ENCODE measurements around the gene ZNF554. TPM values are rescaled to one million over a fixed set of nuclear protein-coding genes. Genes with fewer than 3 reads are reported as not detected.

ZNF554 gene
- polyA plus RNA-seq, 2 of the 4 experiments (the other 2 are of a cell fraction) = 0.54 to 0.65 TPM

DNA sequence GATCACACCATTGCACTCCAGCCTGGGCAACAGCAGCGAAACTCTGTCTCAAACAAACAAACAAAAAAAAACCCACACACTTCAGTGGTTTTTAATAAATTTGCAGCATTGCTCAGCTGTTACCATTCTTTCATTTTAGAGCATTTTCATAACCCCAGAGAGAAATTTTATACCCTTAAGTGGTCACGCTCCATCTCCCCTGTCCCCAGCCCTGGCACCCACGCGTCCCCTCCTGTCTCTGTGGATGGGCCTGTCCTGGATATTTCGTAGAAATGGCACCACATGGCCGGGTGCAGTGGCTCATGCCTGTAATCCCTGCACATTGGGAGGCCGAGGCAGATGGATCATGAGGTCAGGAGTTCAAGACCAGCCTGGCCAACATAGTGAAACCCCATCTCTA lies 26.5 kb upstream of the ZNF554 start (continued):
- TF ChIP-seq, protein P1, sequence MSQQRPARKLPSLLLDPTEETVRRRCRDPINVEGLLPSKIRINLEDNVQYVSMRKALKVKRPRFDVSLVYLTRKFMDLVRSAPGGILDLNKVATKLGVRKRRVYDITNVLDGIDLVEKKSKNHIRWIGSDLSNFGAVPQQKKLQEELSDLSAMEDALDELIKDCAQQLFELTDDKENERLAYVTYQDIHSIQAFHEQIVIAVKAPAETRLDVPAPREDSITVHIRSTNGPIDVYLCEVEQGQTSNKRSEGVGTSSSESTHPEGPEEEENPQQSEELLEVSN (IDR thresholded peaks at IDR 0.05; ENCODE audit: borderline replicate concordance, low read depth) = no peak

GRCh38 chr19:2793577-2793976 lies 26.1 kb upstream of the ZNF554 start:
- POLR2A ChIA-PET = no interaction called here
- DNase-seq (ENCODE audit: low read depth in 1 of 2, low spot score in 1 of 2) (no peak), FAIRE-seq (no peak), ATAC-seq (no peak)
- H3K4me3 ChIP-seq = no peak overlapping the region
- CTCF ChIA-PET = no interaction called here
- 95% methylated on average over 12 of the region's 12 CpGs for WGBS (ENCODE audit: missing lambda C conversion rate)
- H3K9me3 ChIP-seq = no peaks in the 10 kb centered on the region
- H3K4me2 ChIP-seq = no peak overlapping the region
- no peaks in the 10 kb centered on the region for H3K4me1 ChIP-seq
- H3K27ac ChIP-seq = no peak overlapping the region
- TF ChIP-seq RNF2 (IDR thresholded peaks at IDR 0.05; ENCODE audit: borderline replicate concordance, low read depth) (no peak), SMC3 (IDR thresholded peaks at IDR 0.05) (no peak), RCOR1 (IDR thresholded peaks at IDR 0.05; ENCODE audit: low read depth, low read length) (no peak), BHLHE40 (IDR thresholded peaks at IDR 0.05; ENCODE audit: low read depth, low read length) (no peak), KDM1A (IDR thresholded peaks at IDR 0.05; ENCODE audit: low read depth) (no peak), EHF (CRISPR knock-in tag; IDR thresholded peaks at IDR 0.05) (no peak), REST (IDR thresholded peaks at IDR 0.05) (no peak), MAZ (IDR thresholded peaks at IDR 0.05; ENCODE audit: borderline replicate concordance, low read depth, low read length) (no peak), RAD21 (conservative IDR thresholded peaks at IDR 0.05 in 1 of 2, IDR thresholded peaks at IDR 0.05 in 1 of 2) (no peak), FOSB (CRISPR knock-in tag; IDR thresholded peaks at IDR 0.05) (no peak)
- TF ChIP-seq, protein P2, sequence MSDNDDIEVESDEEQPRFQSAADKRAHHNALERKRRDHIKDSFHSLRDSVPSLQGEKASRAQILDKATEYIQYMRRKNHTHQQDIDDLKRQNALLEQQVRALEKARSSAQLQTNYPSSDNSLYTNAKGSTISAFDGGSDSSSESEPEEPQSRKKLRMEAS (IDR thresholded peaks at IDR 0.05) = no peak
- TF ChIP-seq, protein P1 (IDR thresholded peaks at IDR 0.05; ENCODE audit: borderline replicate concordance, low read depth) = no peak

DNA sequence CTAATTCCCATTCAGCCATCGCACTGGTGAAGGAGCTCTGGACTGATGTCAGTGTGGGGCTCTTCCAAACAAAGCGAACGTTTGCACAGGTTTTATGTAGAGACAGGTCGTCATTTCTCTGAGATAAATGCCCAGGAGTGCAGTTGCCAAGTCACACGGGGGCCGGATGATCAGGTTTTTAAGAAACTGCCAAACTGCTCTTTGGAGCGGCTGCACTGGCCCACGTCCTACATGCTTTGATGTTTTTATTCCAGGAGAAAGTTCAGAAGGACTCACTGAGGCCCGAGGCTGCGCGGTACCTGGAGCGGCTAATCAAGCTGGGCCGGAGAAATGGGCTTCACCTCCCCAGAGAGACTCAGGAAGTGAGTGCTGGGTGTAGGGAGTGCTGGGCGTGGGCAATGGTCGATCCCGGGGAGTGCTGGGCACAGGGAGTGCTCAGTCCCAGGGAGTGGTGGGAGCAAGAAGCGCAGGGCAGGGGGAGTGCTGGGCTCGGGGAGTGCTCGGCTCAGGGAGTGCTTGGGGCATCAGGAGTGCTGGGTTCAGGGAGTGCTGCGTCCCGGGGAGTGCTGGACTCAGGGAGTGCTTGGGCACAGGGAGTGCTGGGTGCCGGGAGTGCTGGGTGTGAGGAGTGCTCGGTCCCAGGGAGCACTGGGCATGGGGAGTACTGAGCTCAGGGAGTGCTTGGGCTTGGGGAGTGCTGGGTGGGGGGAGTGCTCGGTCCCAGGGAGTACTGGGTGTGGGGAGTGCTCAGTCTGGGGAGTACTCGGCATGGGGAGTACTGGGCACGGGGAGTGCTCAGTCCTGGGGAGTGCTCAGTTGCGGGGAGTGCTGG lies 23.6 kb upstream of the ZNF554 start:
- CTCF ChIA-PET = no interaction called here
- ATAC-seq = no peak; a peak in 1 of 6 replicates

More for the DNA sequence above, 23.6 kb upstream of the ZNF554 start:
- POLR2A ChIA-PET = no interaction called here
- no peak overlapping the region for H3K27ac ChIP-seq
- FAIRE-seq (no peak), DNase-seq (ENCODE audit: low read depth in 1 of 2, low spot score in 1 of 2) (no peak)
- TF ChIP-seq HDAC2 (IDR thresholded peaks at IDR 0.05) (no peak), MAFK (IDR thresholded peaks at IDR 0.05; ENCODE audit: partially characterized antibody) (no peak), ELK1 (IDR thresholded peaks at IDR 0.05; ENCODE audit: low read depth, low read length) (no peak), CBX2 (IDR thresholded peaks at IDR 0.05; ENCODE audit: borderline replicate concordance, low read depth) (no peak), BHLHE40 (IDR thresholded peaks at IDR 0.05; ENCODE audit: low read depth, low read length) (no peak), ZNF302 (CRISPR knock-in tag; IDR thresholded peaks at IDR 0.05) (no peak), FOXS1 (CRISPR knock-in tag; IDR thresholded peaks at IDR 0.05) (no peak)
- TF ChIP-seq, protein P2 (IDR thresholded peaks at IDR 0.05) = no peak
- H3K4me1 ChIP-seq = no peaks in the 10 kb centered on the region
- no peak overlapping the region for H3K4me3 ChIP-seq
- WGBS (ENCODE audit: missing lambda C conversion rate) = 94% methylated on average over 27 of the region's 27 CpGs
- no peak overlapping the region for H3K4me2 ChIP-seq
- no peaks in the 10 kb centered on the region for H3K9me3 ChIP-seq
